ENCODE results near the gene PSENEN. TPM values are rescaled to one million over a fixed set of nuclear protein-coding genes. Genes with fewer than 3 reads are reported as not detected.
A peak's percentile ranks its signal among the peaks of the same experiment; 100 is the strongest.

The PSENEN gene
- total and polyA plus RNA-seq, 9 of the 15 experiments (the other 6 are each of a cell fraction or from before 2014, with no cell fraction given): 34.5 to 299 (median 61.1) TPM

GRCh38 chr19:35748106-35749020 lies 2.9 kb downstream of the PSENEN start, which contains the start of gene LIN37 (continued):
- TF ChIP-seq NR2C2 (CRISPR knock-in tag; IDR thresholded peaks at IDR 0.05): peak; percentile 92
- peak; percentile 99 for TF ChIP-seq NR2C2 (tag; IDR thresholded peaks at IDR 0.05)
- TF ChIP-seq ZNF143 (CRISPR knock-in tag; IDR thresholded peaks at IDR 0.05): peak; percentile 96
- 0 out of 2 replicates have a peak, but pooled peaks have one; percentile 11 for TF ChIP-seq ZBTB2 (IDR thresholded peaks at IDR 0.05)
- no peak for TF ChIP-seq SFPQ (IDR thresholded peaks at IDR 0.05; ENCODE audit: low read depth, low read length)
- peak; percentile 50 for TF ChIP-seq ZFX (CRISPR knock-in tag; IDR thresholded peaks at IDR 0.05)
- no peak for TF ChIP-seq RBM15 (IDR thresholded peaks at IDR 0.05; ENCODE audit: insufficient read depth, low read length)
- peak; percentile 93 for TF ChIP-seq ZBTB40 (IDR thresholded peaks at IDR 0.05)
- TF ChIP-seq ZBTB40 (CRISPR knock-in tag; IDR thresholded peaks at IDR 0.05): no peak
- TF ChIP-seq SRSF1 (IDR thresholded peaks at IDR 0.05; ENCODE audit: low read depth, low read length): no peak
- peak in 1 of 2 experiments; percentile 21; a peak in 1 of 4 replicates for TF ChIP-seq SIN3A (IDR thresholded peaks at IDR 0.05; ENCODE audit: borderline replicate concordance in 2 of 2, control insufficient read depth in 1 of 2, low read depth in 2 of 2, low read length in 2 of 2)
- no peak for TF ChIP-seq LARP7 (IDR thresholded peaks at IDR 0.05)
- no peak for TF ChIP-seq YBX1 (IDR thresholded peaks at IDR 0.05)
- no peak for TF ChIP-seq HDAC3 (IDR thresholded peaks at IDR 0.05; ENCODE audit: borderline replicate concordance, partially characterized antibody)
